KBM-7 (cell line): ENCODE measurements around the gene NFASC.

ENCODE experiments used
- DNase-seq: peaks from one replicate; pipeline ENCODE4 v3.0.0-alpha.2; 2015
- in situ Hi-C: fragments of 300-500 bp; cut with MboI; formaldehyde crosslinking; loops from 2 replicates; pipeline ENCODE4 v1.14.3; 2020; ENCODE audit warnings: low sequenced_read_pairs, low pct_unique_long_range_greater_than_20kb, mixed read lengths

NFASC gene

GRCh38 chr1:204853436-204853835, 17.2 kb upstream of the NFASC start:
- DNase-seq: no peak
- in situ Hi-C loops: no loop called here

- DNase-seq: no peak
- in situ Hi-C loops: no loop called here
Observed at GRCh38 chr1:204854286-204854685, 16.4 kb upstream of the NFASC start.

- DNase-seq: no peak
- in situ Hi-C loops: no loop called here
Observed at GRCh38 chr1:204858363-204858821, 12.3 kb upstream of the NFASC start.

- DNase-seq: no peak
Observed at GRCh38 chr1:204859861-204860267, 10.8 kb upstream of the NFASC start.

GRCh38 chr1:204863024-204863423, 7.6 kb upstream of the NFASC start:
- DNase-seq: no peak
- in situ Hi-C loops: no loop called here

More at GRCh38 chr1:204859861-204860267, 10.8 kb upstream of the NFASC start:
- in situ Hi-C loops: no loop called here

GRCh38 chr1:204863730-204864129, 6.9 kb upstream of the NFASC start:
- in situ Hi-C loops: no loop called here
- no peak for DNase-seq

GRCh38 chr1:204866051-204866596, 4.5 kb upstream of the NFASC start:
- no peak for DNase-seq
- in situ Hi-C loops: no loop called here

- DNase-seq: no peak
- in situ Hi-C loops: no loop called here
Observed at GRCh38 chr1:204867203-204867602, 3.5 kb upstream of the NFASC start.

- DNase-seq: no peak
Observed at GRCh38 chr1:204867666-204868339, 2.9 kb upstream of the NFASC start.

GRCh38 chr1:204868340-204868700, 2.3 kb upstream of the NFASC start:
- in situ Hi-C loops: no loop called here
- DNase-seq: no peak

More at GRCh38 chr1:204867666-204868339, 2.9 kb upstream of the NFASC start:
- in situ Hi-C loops: no loop called here

- in situ Hi-C loops: no loop called here
- no peak for DNase-seq
Observed at GRCh38 chr1:204869097-204869496, 1.6 kb upstream of the NFASC start.

- DNase-seq: no peak
- in situ Hi-C loops: no loop called here
Observed at GRCh38 chr1:204871405-204872037, 859 bp downstream of the NFASC start.

- in situ Hi-C loops: no loop called here
- DNase-seq: no peak
Observed at GRCh38 chr1:204872262-204872881, 1.7 kb downstream of the NFASC start.

- DNase-seq: no peak
- in situ Hi-C loops: no loop called here
Observed at GRCh38 chr1:204873176-204873575, 2.5 kb downstream of the NFASC start.

GRCh38 chr1:204873714-204874113, 3.1 kb downstream of the NFASC start:
- no peak for DNase-seq
- in situ Hi-C loops: no loop called here

GRCh38 chr1:204874274-204874673, 3.6 kb downstream of the NFASC start:
- in situ Hi-C loops: no loop called here

GRCh38 chr1:204875255-204875654, 4.6 kb downstream of the NFASC start:
- DNase-seq: no peak
- in situ Hi-C loops: no loop called here

More at GRCh38 chr1:204874274-204874673, 3.6 kb downstream of the NFASC start:
- DNase-seq: no peak

- in situ Hi-C loops: no loop called here
- DNase-seq: no peak
Observed at GRCh38 chr1:204878621-204879234, 8.1 kb downstream of the NFASC start.

GRCh38 chr1:204879351-204879750, 8.7 kb downstream of the NFASC start:
- no peak for DNase-seq
- in situ Hi-C loops: no loop called here

GRCh38 chr1:204880906-204881305, 10.2 kb downstream of the NFASC start:
- in situ Hi-C loops: no loop called here
- DNase-seq: no peak
